Stimulated activated CD8-positive, alpha-beta memory T cell treated with anti-CD3 and anti-CD28 coated beads, Interleukin-15, amount 100 ng/mL, for 4 hours (primary cell): ENCODE results near the gene GABPA.
"Not testable (repeated sequence)": the region's sequence is repeated elsewhere in the genome, so short reads cannot be mapped to it uniquely, and the experiment has no call there.

Experiments
- DNase-seq, 2 donors: peaks; one replicate each; pipeline ENCODE4 v3.0.0-alpha.2; 2020; ENCODE audit warnings: low read depth in 2 of 2

The GABPA gene

DNA sequence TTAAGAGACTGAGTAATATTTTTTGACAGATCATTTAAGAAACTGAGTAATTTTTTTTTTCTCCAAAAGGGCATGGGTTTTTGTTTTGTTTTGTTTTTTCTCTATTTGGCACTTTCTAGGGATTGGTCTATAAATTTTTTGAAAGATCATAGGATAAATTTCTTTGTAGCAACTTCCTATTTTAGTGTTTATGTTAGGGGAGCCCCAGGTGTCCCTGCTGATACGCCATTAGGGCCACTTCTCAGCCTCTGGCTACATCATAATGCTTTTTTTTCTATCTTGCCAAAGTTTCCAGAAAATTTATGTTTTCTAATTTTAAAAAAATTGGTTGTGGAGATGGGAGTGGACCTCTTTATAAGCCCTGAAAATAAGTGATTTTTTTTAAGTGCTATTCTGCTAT lies 2.6 kb downstream of the GABPA start:
- no peak for DNase-seq

DNA sequence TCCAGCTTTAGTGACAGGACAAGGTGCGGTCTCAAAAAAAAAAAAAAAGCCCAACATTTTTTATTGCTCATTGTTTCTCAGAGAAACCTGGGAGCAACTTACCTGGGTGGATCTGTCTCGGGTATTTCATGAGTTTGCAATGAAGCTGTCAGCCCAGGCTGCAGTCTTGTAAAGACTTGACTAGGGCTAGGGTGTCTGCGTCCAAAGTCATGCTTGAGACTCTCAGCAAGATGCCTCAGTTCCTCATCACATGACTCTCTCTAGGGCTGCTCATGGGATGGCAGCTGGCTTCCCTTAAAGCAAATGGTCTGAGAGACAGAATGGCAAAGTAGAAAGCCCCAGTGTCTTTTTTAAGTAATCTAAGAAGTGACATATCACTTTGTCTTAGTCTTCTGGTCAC lies 8.1 kb downstream of the GABPA start:
- no peak for DNase-seq

DNA sequence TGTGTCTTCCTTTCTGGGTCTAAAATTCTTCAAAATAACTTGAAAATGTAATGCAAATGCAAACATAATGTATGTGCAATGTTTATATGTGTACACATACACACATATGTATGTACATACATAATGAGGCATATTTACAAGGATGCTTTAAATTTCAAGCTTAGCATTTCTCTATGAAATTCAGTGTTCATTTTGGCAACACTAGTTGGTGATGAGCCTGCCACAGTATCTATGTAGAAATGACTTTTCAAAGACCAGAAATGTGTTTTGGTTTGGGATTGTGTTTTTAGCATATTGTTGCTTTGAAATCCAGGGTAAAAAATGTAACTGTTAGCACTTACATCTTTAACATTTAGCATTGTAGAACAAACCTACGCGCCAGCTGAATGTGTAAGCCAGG lies 10.1 kb downstream of the GABPA start:
- DNase-seq = no peak

DNA sequence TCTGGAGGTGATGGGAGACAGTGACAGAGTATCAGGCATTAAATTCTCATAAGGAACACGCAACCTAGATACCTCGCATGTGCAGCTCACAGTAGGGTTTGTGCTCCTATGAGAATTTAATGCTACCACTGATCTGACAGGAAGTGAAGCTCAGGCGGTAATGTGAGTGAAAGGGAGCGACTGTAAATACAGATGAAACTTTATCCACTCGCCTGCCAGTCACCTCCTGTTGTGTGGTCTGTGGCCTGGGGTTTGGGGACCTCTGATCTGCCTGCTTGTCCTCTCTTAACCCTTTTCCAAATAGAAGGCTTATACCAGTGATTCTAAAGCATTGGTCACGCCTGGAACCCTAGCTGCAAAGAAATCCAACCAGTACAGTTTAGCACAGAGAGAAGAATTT lies 15.3 kb downstream of the GABPA start:
- DNase-seq = no peak

DNA sequence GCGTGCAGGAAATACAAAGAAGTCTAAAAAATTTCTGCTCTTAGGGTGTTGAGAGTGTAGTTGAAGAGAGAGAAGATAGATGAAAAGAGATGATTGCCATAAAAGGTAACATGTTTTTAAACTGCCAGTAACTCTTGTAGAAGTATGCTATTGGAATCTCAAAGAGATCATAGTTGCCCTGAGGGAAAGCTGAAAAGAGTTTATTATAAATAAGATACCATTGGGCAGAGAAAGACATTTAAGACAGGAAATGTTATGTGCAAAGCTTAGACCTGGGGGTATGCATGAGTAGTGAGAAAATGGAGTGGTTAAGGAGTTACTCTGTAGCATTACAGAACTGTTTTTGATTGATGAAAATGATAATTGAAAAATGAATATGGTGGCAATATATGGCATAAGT lies 17.6 kb downstream of the GABPA start:
- DNase-seq = no peak

DNA sequence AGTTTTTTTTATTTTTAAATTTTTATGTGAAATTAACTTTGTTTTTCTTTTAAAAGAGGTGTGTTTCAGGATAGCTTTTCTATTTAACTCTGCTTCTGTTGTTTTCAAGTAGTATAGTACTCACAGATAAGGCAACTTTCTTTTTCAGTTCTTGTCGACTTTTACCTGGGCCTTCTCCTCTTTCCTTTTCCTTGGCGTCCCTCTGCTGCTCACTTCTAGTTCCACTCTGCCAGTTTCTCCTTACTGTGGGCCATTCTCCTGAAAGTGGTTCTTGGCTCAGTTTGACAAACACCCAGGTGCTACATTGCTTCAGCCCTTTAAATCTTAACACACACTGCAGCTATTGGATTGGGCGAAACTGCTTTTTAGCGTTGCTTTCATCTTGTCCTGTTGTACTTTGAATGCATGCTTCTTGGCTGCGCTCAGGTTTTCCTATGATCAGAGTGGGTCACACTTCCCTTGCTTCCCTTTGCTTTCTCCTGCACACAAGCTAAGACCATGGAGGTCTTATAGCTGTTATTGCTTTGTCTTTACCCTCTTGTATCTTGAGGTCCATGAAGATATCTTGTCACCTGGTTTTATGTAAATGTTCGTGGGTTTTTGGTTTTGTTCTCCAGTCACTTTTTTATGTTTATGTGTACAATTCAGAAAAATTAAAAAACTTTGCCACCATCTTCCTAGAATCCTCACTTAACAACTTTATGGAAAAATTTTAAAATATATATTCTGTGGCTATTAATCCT lies 21.6 kb downstream of the GABPA start:
- no peak for DNase-seq

DNA sequence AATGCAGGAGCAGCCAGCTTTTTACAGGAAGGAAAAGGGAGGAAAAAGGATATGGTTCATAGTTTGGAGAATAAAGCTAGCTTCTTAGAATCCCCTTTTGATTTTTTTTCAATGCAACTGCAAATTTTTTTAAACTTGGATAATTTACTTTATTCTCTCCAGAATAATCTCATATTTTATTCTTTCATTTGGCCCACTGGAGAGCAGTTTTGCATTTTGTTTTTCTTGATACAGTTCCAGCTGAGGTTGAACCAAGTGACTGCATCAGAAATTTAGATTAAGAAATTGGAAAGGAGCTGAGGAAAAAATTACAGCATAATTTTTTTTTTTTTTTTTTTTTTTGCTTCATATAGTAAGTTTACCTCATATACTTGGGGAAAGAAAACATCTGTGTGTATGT lies 22.8 kb downstream of the GABPA start:
- no peak for DNase-seq

DNA sequence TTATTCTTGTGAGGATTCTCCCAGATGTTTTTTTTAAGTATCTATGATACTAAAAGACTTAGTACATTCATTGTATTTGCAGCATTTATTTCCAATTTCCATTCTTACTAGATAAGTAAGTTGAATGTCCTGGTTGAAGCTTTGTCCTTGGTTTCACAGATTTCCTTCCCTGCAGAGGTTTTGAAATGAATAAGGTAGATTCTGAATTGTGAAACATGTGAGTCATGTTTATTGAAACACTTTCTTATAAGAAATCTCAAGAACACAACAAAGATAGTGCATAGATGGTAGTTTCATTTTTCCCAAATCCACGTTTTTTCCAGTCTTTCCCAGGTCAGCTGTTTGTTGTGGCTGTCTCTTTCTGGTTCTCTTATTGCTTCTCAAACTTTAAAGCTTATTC lies 24.8 kb downstream of the GABPA start:
- no peak for DNase-seq

DNA sequence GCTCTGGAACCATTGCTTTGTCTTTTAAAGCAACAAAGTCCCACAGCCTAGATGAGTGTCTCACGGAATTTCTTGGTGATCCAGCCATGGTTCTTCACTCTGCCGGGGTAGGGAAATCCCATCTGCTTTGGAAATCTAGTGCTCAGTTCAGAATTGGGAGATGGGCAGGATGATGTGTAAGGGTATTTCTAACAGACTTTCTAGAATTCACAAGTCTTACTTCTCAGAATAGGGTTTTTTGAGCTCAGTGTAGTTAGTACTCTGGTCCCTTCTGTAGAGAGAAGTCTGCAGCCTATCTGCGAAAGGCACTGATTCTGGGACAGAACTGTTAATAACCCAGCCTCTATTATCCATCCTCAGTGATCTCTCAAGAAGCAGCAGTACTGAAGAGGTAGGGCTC lies 25.3 kb downstream of the GABPA start:
- DNase-seq = no peak

DNA sequence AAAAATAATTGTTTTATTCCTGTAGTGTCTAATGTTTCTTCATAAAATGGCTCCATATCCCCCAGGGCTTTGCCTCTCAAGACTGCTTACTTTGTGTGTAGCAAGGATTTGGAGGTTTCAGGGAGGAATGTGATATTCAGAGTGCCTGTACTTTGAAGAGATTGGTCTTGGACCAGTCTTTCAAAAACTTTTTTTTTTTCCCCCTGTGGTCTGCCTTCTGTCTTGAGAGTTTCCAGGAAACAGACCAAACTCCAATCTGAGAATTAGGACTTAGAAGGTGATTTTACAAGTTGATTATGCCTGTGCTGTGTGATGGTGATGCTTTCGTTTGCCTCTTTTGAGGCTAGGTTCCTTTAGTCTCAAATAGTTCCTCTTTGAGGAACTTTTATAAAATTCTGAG lies 25.9 kb downstream of the GABPA start:
- DNase-seq = no peak

DNA sequence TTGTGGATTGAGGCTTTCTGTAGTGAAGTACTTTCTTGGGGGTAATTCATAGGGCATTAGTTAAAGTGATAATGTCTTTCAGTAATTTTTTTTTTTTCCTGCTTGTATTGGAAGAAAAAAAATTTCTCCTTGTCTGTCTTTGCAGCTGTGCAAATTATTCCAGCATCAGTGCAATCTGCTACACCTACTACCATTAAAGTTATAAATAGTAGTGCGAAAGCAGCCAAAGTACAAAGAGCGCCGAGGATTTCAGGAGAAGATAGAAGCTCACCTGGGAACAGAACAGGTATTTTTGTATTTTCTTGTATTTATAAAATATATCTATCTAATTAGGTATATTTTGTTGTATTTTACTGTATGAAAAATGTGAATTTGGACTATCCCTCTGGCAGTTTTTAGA lies 29.3 kb downstream of the GABPA start:
- no peak for DNase-seq

DNA sequence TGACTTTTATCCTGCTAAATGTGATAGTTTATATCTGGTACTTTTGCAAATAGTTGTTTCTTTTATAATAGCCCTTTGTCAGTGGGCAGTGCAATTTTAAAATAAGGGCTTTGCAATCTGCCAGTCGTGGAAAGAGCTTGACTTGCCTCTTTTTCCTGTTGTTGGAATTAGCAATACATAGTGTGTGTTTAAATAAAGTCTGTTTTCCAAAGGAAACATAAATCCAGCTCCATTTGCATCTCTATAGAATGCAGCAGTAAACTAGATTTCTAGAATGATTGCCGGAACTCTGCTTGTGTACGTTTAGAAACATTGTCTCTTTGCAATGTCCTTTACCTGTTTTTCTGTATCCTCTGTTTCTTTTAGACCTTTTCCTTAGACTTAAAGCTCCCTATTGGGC lies 33.1 kb downstream of the GABPA start:
- DNase-seq = no peak

DNA sequence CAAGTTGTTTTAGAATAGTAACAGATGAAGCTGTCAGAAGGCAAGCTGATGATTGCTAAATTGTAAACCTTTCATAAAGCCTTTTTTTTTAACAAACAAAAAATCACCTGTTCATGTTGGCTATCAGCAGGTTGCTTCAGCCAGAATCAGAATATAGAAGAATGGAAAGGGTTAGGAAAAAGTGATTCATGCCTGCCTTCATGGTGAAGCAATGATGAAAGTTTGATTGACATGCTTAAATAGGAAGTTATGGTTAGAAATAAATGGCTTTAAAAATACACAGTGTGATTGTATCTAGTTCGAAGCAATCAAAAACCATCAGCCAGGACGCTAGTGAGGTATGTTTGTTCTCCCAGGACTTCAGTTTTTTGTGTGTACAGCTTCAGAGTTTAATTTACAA lies 37.9 kb downstream of the GABPA start:
- DNase-seq = no peak

DNA sequence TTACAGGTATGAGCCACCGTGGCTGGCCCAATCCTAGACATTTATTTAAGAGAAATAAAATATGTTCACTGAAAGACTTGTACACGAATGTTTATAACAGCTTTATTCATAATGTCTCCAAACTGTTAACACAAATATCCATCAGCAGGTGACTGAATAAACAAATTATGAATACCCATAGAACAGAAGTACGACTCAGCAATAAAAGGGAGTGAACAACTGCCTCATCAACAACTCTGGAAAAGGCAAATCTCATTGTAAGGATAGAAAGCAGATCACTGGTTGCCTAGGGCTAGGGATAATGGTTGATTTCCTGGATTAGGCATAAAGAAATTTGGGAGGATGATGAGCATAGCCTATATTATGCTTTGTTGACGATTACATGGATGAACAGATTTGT lies 41.7 kb downstream of the GABPA start:
- DNase-seq = no peak

DNA sequence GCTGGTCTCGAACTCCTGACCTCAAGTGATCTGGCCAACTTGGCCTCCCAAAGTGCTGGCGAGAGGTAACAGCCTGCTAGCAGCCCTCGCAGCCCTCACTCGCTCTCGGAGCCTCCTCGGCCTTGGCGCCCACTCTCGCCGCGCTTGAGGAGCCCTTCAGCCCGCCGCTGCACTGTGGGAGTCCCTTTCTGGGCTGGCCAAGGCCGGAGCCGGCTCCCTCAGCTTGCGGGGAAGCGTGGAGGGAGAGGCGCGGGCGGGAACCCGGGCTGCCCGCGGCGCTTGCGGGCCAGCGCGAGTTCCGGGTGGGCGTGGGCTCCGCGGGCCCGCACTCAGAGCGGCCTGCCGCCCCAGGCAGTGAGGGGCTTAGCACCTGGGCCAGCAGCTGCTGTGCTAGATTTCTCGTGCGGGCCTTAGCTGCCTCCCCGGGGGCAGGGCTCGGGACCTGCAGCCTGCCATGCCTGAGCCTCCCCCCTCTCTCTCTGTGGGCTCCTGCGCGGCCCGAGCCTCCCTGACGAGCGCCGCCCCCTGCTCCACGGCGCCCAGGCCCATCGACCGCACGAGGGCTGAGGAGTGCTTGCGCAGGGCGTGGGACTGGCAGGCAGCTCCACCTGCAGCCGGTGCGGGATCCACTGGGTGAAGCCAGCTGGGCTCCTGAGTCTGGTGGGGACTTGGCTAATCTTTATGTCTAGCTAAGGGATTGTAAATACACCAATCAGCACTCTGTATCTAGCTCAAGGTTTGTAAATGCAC lies 43.5 kb downstream of the GABPA start:
- not testable (repeated sequence) for DNase-seq

DNA sequence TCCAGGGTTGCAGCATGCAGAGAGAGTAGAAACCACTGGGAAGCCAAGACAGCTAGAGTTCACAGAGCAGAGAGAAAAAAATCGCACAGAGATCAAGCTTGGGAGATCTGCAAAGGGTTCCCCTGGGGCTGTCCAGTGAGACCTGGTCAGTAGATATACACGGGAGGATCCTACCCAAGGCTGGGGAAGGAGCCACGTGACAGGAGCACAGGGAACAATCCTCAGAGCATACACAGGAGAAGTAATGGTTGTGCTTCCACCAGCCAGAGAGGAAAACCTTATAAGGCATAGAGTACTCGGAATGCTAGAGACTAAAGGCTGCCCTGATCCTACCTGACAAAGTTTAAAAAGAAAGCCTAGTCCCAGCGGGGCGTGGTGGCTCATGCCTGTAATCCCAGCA lies 53.9 kb downstream of the GABPA start:
- no peak for DNase-seq

DNA sequence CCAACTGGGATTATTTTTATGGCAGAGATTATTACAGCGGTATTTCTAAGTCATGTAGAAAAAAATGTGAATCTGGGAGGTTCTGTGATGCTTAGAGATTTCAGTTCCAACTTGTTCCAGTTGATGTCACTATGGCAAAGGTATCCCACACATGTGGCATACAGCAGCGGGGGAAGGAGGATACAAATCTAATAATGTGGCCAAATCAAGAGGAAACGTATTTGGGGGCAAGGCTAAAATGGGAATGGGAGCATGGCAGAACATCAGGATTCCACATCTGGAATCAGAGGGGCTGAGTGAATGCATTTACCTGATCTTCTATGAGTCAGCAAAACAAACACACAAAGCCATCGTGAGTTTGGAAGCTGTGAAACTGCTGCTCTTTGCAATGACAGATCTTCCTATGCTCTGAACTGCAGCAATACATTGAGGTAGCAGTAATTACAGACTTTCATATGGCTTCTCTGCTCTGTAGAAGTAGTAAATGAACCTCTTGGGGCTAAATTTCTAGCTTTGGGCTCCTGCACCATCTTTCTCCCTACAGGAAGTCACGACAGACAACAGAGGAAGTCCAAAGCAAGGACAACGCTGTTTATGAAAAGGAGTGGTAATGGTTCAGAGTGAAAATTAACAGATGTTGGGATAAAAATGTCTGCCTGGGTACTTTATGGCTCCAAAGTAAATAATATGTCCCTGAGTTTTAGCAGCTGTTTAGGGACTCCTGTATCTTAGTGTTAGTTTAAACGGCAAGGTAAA lies 55.5 kb downstream of the GABPA start:
- no peak for DNase-seq

DNA sequence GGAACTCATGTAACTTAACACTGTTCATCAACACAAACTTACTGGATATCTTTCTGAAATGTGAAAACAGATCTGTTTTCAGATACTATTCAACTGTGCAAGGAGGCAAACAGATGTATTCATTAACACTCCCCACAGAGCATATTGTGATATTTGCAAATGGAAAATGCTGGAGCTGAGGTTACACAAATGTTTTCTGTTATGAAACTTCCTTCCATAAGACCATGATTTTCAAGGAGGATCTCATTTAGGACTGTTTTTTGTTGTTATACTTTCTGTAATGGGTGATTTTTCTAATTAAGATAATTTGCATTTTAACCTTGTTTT lies 56.1 kb downstream of the GABPA start:
- DNase-seq = no peak

DNA sequence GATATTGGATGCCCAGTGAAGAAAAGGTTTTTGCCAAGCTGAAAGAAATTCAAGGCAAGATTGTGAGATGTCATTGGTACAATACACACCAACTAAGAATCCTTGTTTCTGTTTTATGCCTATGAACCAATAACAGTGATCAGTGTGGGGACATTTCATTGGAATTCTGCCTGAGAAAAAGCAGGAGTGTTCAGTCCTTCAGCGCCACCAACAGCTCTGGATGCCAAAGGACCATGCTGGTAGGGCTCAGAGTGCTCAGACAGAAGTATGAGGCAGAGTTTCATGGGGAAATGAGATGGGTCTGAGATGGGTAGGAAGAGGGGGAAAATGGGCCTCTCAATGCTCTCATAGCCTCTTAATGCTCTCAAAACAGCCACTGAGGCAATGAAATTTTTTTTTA lies 56.5 kb downstream of the GABPA start:
- DNase-seq = no peak

DNA sequence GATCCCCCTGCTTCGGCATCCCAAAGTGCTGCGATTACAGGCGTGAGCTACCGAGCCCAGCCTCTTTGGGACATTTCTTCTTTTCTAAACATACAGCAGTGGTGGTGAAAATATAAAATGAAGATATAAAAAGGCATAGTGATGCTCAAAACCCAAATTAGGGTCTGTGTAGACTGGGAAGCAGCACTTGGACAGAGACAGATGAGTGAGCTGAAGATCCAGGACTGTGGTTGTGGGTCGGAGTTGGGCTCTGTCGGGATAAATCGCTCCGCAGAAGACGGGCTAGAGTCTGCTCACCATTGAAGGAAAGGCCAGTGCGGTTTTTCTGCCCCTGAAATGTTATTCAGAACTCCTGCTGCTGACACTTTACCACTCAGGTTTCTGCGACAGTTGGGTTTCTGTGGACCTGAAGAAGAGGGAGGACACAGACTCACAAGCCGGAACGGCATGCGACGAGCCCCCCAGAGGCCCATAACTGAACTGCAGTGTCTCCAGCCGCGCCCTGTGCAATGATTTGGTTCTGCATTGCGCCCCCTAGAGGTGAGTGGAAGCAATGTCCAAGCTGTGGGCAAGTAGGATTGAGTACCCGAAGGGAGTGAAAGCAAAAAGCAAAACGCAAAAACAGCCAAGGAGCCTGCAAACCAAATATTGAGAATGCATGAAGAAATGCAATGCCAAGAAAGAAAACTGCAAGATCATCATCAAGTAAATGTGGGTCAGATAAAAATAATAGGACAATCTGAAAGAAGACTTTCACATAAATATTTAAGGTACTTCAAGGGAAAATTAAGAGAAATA lies 66.6 kb downstream of the GABPA start:
- DNase-seq = peak; percentile 51 to 66

DNA sequence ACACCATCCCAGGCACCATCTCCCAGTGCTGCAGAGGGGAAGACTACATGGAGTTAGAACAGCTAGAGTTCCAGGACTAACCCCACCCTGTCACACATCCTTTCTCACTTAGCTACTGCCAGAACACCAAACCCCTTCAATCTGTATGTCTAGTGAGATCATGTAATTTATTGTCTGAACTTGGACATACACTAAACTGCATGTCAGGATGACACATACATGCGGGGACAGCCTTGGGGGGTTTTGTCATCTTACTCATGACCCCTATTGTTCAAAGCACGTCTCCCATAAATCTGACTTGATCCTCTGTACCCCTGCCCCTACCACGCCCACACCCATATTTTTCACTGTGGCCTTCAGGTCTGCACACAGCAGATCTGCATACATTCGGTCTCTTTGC lies 71.3 kb downstream of the GABPA start:
- no peak for DNase-seq

DNA sequence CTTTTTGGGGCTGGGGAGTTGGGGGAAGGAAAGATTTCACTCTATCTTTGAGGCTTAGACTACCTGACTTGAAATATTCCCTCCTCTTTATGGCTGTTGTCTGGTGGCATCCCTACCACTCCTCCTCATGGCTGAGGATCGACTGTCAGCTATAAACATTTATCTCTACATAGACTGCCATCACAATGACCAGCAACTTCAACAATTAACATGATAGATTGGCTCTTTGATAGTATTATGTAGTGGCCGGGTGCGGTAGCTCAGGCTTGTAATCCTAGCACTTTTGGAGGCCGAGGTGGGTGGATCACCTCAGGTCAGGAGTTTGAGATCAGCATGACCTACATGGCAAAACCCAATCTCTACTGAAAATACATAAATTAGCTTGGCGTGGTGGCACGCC lies 72.4 kb downstream of the GABPA start:
- DNase-seq = no peak
